Activated naive CD4-positive, alpha-beta T cell treated with anti-CD3 and anti-CD28 coated beads for 36 hours (primary cell): ENCODE data around the gene GOLGA8K. TPM values are rescaled to one million over a fixed set of nuclear protein-coding genes. Genes with fewer than 3 reads are reported as not detected.
"Not testable (repeated sequence)": the region's sequence is repeated elsewhere in the genome, so short reads cannot be mapped to it uniquely, and the experiment has no call there.

Source experiments
- CTCF ChIA-PET: fragments of 350-600 bp; sonication (Branson Sonifier 250); formaldehyde crosslinking; loops from one replicate; lab custom pipeline; 2021; ENCODE audit warnings: antibody characterized with exemption; lab: Charles Lee
- DNase-seq: peaks from one replicate; pipeline ENCODE4 v3.0.0-alpha.2; 2020
- H3K27ac Mint-ChIP-seq: one replicate; pipeline ENCODE4 v1.8.0; 2021; ENCODE audit warnings: mild to moderate bottlenecking, mixed read lengths
- H3K27me3 Mint-ChIP-seq: one replicate; pipeline ENCODE4 v1.8.0; 2021; ENCODE audit warnings: low read depth, mixed read lengths
- H3K36me3 Mint-ChIP-seq: one replicate; pipeline ENCODE4 v1.8.0; 2021; ENCODE audit warnings: low read depth, mixed read lengths
- H3K4me1 Mint-ChIP-seq: one replicate; pipeline ENCODE4 v1.8.0; 2021; ENCODE audit warnings: low read depth, mixed read lengths
- H3K4me3 Mint-ChIP-seq: one replicate; pipeline ENCODE4 v1.8.0; 2021; ENCODE audit warnings: mild to moderate bottlenecking, moderate library complexity, mixed read lengths
- H3K9me3 Mint-ChIP-seq: one replicate; pipeline ENCODE4 v1.8.0; 2021; ENCODE audit warnings: mixed read lengths
- intact Hi-C: fragments of 100-400 bp; cut with micrococcal nuclease; formaldehyde crosslinking; loops from one replicate; pipeline ENCODE4 v1.15.1; 2023
- total RNA-seq, 2 experiments: library from RNA; stranded (reverse); gene quantifications; one replicate each; pipeline ENCODE4 v1.2.3, GENCODE V29; 2021

Gene GOLGA8K
- total RNA-seq, 2 experiments from 2014 or later: not detected

DNA sequence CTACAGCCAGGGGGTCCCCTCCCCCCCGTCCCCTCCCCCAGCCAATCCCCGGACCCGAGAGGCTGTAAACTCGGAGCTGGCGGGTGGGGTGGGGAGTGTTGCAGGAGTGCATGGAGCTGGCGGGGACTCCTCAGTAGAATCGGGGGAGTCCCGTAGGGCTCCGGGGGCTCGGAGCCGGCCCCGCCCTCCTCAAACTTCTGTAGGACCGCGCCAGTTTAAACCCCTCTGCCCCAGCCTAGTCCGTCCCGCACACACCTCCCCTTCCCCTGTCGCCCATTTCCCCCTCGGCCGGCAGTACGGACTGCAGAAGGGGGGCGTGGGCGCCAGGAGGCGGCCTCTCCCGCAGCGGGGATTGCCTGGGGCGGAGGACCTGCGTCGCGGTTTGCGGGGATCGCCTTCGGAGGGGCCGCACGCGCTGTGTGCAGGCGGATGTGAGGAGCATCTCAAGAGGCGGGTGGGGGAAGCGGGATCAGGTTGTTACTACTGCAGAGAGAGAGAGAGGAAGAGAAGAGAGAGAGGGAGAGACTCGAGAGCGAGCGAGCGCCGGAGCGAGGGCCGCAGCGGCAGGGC lies 57.0 kb downstream of the GOLGA8K start:
- intact Hi-C loops, H3K27ac Mint-ChIP-seq, DNase-seq, H3K9me3 Mint-ChIP-seq, H3K4me3 Mint-ChIP-seq, CTCF ChIA-PET, H3K27me3 Mint-ChIP-seq, H3K4me1 Mint-ChIP-seq, H3K36me3 Mint-ChIP-seq: not testable (repeated sequence)

DNA sequence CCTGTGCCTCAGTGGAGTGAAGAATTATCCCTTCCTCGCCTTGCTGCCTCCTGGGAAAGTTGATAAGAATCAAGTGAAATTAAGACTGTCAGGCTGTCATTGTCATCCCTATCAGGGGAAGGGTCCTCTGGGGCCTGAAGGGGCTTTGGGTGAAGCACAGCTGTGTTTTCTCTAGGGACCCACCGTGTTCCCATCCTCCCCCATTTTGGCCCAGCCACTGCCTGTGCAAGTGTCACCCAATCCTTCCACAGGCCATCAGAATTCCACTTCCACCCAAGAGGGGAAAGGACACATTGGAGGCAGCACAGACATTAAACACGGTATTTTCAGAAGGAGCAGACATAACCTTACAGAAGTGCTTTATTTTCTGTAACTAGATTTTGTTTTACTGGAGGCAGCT lies 59.2 kb downstream of the GOLGA8K start:
- H3K4me1 Mint-ChIP-seq, H3K4me3 Mint-ChIP-seq, intact Hi-C loops, H3K9me3 Mint-ChIP-seq, DNase-seq, H3K27me3 Mint-ChIP-seq, H3K27ac Mint-ChIP-seq, CTCF ChIA-PET, H3K36me3 Mint-ChIP-seq: not testable (repeated sequence)

Other genes with a start within 250 kb of the GOLGA8K start
- gene GOLGA8O, start 52.3 kb upstream of the GOLGA8K start, total RNA-seq: under 1 TPM in 1 of 2 experiments, not detected in 1; 0.69 TPM
- 1 to 10 TPM; 1.4 to 2.2 TPM for gene GOLGA8N, start 190.2 kb upstream of the GOLGA8K start, total RNA-seq
- gene ARHGAP11A, start 212.2 kb upstream of the GOLGA8K start, total RNA-seq: 100 to 1,000 TPM; 131 to 134 TPM
- gene SCG5, start 238.4 kb upstream of the GOLGA8K start, total RNA-seq: under 1 TPM; 0.57 to 0.94 TPM